Loucy (cell line): ENCODE data around the gene FRAT1.

Source experiments
- EZH2phosphoT487 ChIP-seq: fragments of 200-600 bp; IDR thresholded peaks from 2 replicates; pipeline ENCODE4 v1.6.1; 2018; ENCODE audit warnings: antibody characterized with exemption, mild to moderate bottlenecking, moderate library complexity, borderline replicate concordance
- TF ChIP-seq, protein P1 (sequence below): fragments of 200-600 bp; sonication (generic); conservative IDR thresholded peaks from 2 replicates; pipeline ENCODE4 v1.5.1; 2014; ENCODE audit warnings: mild to moderate bottlenecking, antibody characterized with exemption, low read length

DNA sequence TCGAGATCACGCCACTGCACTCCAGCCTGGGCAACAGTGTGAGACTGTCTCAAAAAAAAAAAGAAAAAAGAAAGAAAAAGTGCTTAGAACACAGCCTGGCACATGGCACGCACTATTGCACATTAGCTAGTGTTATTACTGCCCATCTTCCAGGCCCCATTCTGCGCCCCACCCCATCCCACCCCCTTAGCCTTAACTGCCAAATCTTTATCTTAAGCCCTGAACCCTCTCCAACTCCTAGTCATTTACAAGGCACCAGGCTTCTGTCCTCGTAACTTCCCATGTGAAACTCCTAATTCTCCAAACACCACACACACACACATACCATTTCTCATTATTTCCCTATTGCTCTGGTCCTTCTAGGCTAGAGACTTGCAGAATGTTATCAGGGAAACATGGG lies 10.7 kb downstream of the FRAT1 start:
- TF ChIP-seq, protein P1, sequence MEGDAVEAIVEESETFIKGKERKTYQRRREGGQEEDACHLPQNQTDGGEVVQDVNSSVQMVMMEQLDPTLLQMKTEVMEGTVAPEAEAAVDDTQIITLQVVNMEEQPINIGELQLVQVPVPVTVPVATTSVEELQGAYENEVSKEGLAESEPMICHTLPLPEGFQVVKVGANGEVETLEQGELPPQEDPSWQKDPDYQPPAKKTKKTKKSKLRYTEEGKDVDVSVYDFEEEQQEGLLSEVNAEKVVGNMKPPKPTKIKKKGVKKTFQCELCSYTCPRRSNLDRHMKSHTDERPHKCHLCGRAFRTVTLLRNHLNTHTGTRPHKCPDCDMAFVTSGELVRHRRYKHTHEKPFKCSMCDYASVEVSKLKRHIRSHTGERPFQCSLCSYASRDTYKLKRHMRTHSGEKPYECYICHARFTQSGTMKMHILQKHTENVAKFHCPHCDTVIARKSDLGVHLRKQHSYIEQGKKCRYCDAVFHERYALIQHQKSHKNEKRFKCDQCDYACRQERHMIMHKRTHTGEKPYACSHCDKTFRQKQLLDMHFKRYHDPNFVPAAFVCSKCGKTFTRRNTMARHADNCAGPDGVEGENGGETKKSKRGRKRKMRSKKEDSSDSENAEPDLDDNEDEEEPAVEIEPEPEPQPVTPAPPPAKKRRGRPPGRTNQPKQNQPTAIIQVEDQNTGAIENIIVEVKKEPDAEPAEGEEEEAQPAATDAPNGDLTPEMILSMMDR, result no peak
- no peak for TF ChIP-seq EZH2phosphoT487
